IMR-90 (cell line): Measurements from ENCODE around the gene ZFAND5. TPM values are rescaled to one million over a fixed set of nuclear protein-coding genes. Genes with fewer than 3 reads are reported as not detected.

ENCODE experiments used
- ATAC-seq: fragments of 200-7000 bp; cut with Tn5 transposase; 2 replicates; pipeline ENCODE4 v1.9.1; 2020; ENCODE audit warnings: low read depth, mild to moderate bottlenecking, moderate library complexity
- BruUV-seq: library from RNA; stranded (reverse); fragments of 400-500 nt; replicated peaks from 2 replicates; lab custom pipeline; 2021; lab: Mats Ljungman, UMichigan
- CTCF ChIA-PET: fragments of 300-600 bp; formaldehyde crosslinking; extraction: SDS; loops from one replicate; lab custom pipeline; 2021; ENCODE audit warnings: antibody characterized with exemption; lab: Yijun Ruan, JAX
- POLR2A ChIA-PET: fragments of 300-600 bp; sonication (Branson Sonifier 250); formaldehyde crosslinking; loops from one replicate; lab custom pipeline; 2022; ENCODE audit warnings: antibody characterized with exemption; ENCODE audit not compliant: unreplicated experiment; lab: Charles Lee
- DNase-seq: peaks from one replicate; pipeline ENCODE4 v3.0.0; 2013
- H2AFZ ChIP-seq: replicated peaks from 2 replicates; pipeline ENCODE3; 2013; ENCODE audit warnings: low read length, mild to moderate bottlenecking; ENCODE audit not compliant: poor library complexity
- H2AK5ac ChIP-seq: 2 replicates; pipeline ENCODE4 v1.6.1; 2013; ENCODE audit warnings: low read depth, low read length, inconsistent platforms
- H2AK9ac ChIP-seq: replicated peaks from 2 replicates; pipeline ENCODE3; 2013; ENCODE audit warnings: mild to moderate bottlenecking, low read depth, low read length, moderate library complexity; ENCODE audit not compliant: poor library complexity
- H2BK120ac ChIP-seq: 2 replicates; pipeline ENCODE4 v1.6.1; 2013; ENCODE audit warnings: low read depth, low read length, inconsistent platforms
- H2BK15ac ChIP-seq: 3 replicates; pipeline ENCODE4 v1.6.1; 2013; ENCODE audit warnings: low read depth, low read length, inconsistent platforms
- H2BK20ac ChIP-seq: 2 replicates; pipeline ENCODE4 v1.6.1; 2013; ENCODE audit warnings: low read depth, mild to moderate bottlenecking, inconsistent platforms, low read length, moderate library complexity
- H2BK5ac ChIP-seq: 2 replicates; pipeline ENCODE4 v1.6.1; 2013; ENCODE audit warnings: mild to moderate bottlenecking, low read depth, low read length, inconsistent platforms; ENCODE audit not compliant: poor library complexity, severe bottlenecking
- H3K14ac ChIP-seq: replicated peaks from 2 replicates; pipeline ENCODE4 v1.6.1; 2013; ENCODE audit warnings: low read depth, low read length, inconsistent platforms
- H3K18ac ChIP-seq: 2 replicates; pipeline ENCODE4 v1.6.1; 2013; ENCODE audit warnings: low read depth, low read length, control low read depth
- H3K23ac ChIP-seq: 2 replicates; pipeline ENCODE4 v1.6.1; 2013; ENCODE audit warnings: low read depth, low read length, inconsistent platforms
- H3K27ac ChIP-seq: 2 replicates; pipeline ENCODE4 v1.5.1; 2013; ENCODE audit warnings: mild to moderate bottlenecking, control low read depth, low read length; ENCODE audit not compliant: insufficient read depth
- H3K27me3 ChIP-seq: 2 replicates; pipeline ENCODE4 v1.6.1; 2013; ENCODE audit warnings: low read length; ENCODE audit not compliant: control insufficient read depth, insufficient read depth
- H3K36me3 ChIP-seq: 2 replicates; pipeline ENCODE4 v1.6.1; 2013; ENCODE audit warnings: low read length, mixed read lengths; ENCODE audit not compliant: control insufficient read depth, insufficient read depth
- H3K4ac ChIP-seq: 2 replicates; pipeline ENCODE4 v1.6.1; 2013; ENCODE audit warnings: low read depth, low read length, inconsistent platforms
- H3K4me1 ChIP-seq: 2 replicates; pipeline ENCODE4 v1.6.1; 2013; ENCODE audit warnings: low read length, mixed read lengths; ENCODE audit not compliant: control insufficient read depth, insufficient read depth
- H3K4me2 ChIP-seq: 2 replicates; pipeline ENCODE4 v1.6.1; 2013; ENCODE audit warnings: low read depth, mild to moderate bottlenecking, control low read depth, low read length, moderate library complexity
- H3K4me3 ChIP-seq: 2 replicates; pipeline ENCODE4 v1.5.1; 2013; ENCODE audit warnings: low read depth, mild to moderate bottlenecking, control low read depth, low read length, moderate library complexity; ENCODE audit not compliant: insufficient read depth
- H3K56ac ChIP-seq: 2 replicates; pipeline ENCODE4 v1.6.1; 2013; ENCODE audit warnings: low read length, inconsistent platforms; ENCODE audit not compliant: insufficient read depth; ENCODE audit errors: extremely low read depth
- H3K79me1 ChIP-seq, 2 experiments: 2 replicates each; pipeline ENCODE4 v1.6.1; 2013; ENCODE audit warnings: low read length in 2 of 2, inconsistent platforms in 1 of 2, low read depth in 1 of 2
- H3K9ac ChIP-seq: 2 replicates; pipeline ENCODE4 v1.6.1; 2013; ENCODE audit warnings: low read depth, low read length, control low read depth
- H3K9me1 ChIP-seq: 2 replicates; pipeline ENCODE4 v1.6.1; 2013; ENCODE audit warnings: low read length, inconsistent platforms; ENCODE audit not compliant: insufficient read depth
- H3K9me3 ChIP-seq: 2 replicates; pipeline ENCODE4 v1.6.1; 2013; ENCODE audit warnings: low read length; ENCODE audit not compliant: control insufficient read depth, insufficient read depth
- H4K20me1 ChIP-seq: 2 replicates; pipeline ENCODE4 v1.6.1; 2013; ENCODE audit warnings: low read length, inconsistent platforms; ENCODE audit not compliant: insufficient read depth
- H4K5ac ChIP-seq: 2 replicates; pipeline ENCODE4 v1.6.1; 2013; ENCODE audit warnings: mild to moderate bottlenecking, low read depth, low read length, control low read depth
- H4K8ac ChIP-seq, 2 experiments: 2 replicates each; pipeline ENCODE4 v1.6.1; 2013; ENCODE audit warnings: low read depth in 2 of 2, low read length in 2 of 2, control low read depth in 1 of 2, inconsistent platforms in 1 of 2
- H4K91ac ChIP-seq: 2 replicates; pipeline ENCODE4 v1.6.1; 2013; ENCODE audit warnings: low read depth, low read length, inconsistent platforms; ENCODE audit not compliant: insufficient read depth
- MAFK ChIP-seq: IDR thresholded peaks from 2 replicates; pipeline ENCODE4 v1.6.1; 2012; ENCODE audit warnings: low read depth, low read length, improper control_type of control experiment
- MAZ ChIP-seq: IDR thresholded peaks from 2 replicates; pipeline ENCODE4 v1.6.1; 2012; ENCODE audit warnings: low read depth, mild to moderate bottlenecking, low read length, improper control_type of control experiment, moderate library complexity, borderline replicate concordance
- WGBS, 2 experiments: methylation state at CpG; one replicate each; pipeline versions ENCODE4 v1.1.5 to v1.1.7; 2013; ENCODE audit warnings: missing lambda C conversion rate in 2 of 2; ENCODE audit not compliant: insufficient read length in 1 of 2; ENCODE audit errors: extremely low coverage in 2 of 2; 5-methylcytosine and 5-hydroxymethylcytosine counted together
- dilution Hi-C: fragments of 300-500 bp; cut with HindIII; formaldehyde crosslinking; loops from one replicate; pipeline ENCODE4 v1.14.3; 2018; ENCODE audit warnings: low sequenced_read_pairs; ENCODE audit not compliant: unreplicated experiment
- in situ Hi-C: fragments of 300-500 bp; cut with MboI; formaldehyde crosslinking; loops from 3 replicates; pipeline ENCODE4 v1.14.3; 2019; ENCODE audit warnings: low sequenced_read_pairs, inconsistent platforms, mixed read lengths
- intact Hi-C: fragments of 100-400 bp; cut with micrococcal nuclease; formaldehyde crosslinking; loops from 2 replicates; pipeline ENCODE4 v1.10.0; 2022
- polyA plus RNA-seq, 3 experiments: library from polyadenylated mRNA; depleted of rRNA; stranded (reverse); fragments of >200 nt; gene quantifications; 2 replicates each; pipeline ENCODE4 v1.2.3, GENCODE V29; 2012; ENCODE audit warnings: low replicate concordance in 1 of 3
- total RNA-seq: library from RNA; depleted of rRNA; stranded (reverse); fragments of >200 nt; gene quantifications from 2 replicates; pipeline ENCODE4 v1.2.3, GENCODE V29; 2012

The ZFAND5 gene
- total and polyA plus RNA-seq, 2 of the 4 experiments (the other 2 are of a cell fraction), result 35.8 to 85.2 TPM

DNA sequence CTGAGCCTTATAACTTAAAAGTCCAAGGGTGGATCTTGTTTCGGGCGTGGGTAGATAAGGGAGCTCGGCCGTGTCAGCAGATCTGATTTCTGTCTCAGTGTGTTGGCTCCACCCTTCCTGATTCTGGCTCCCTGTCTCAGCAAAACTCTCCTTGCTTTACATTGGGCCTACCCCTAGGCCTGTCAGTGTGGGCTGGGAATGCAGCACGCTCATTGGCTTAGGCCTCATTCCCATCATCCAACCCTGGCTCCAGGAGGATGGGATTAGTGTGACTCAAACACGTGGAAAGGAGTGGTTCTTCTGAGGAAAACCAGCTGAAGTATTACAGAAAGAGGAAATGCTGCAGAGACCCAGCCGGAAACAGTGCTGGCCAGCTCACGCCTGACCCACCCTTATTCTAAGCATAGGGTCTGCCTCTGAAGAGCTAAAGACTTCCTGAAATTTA is 59.9 kb downstream of the ZFAND5 start:
- H3K9me3 ChIP-seq, result no peaks in the 10 kb centered on the region
- H3K27ac ChIP-seq, result peak overlapping the region; percentile 41; the same call in 1 of the 2 replicates
- dilution Hi-C loops (no loop called here), intact Hi-C loops (loop anchor here (10.0 kb wide), 1 partner anchor 180 kb away; no protein-coding TSS in a partner anchor), in situ Hi-C loops (no loop called here)
- no peak overlapping the region for H2AK5ac ChIP-seq
- H3K27me3 ChIP-seq, result no peaks in the 10 kb centered on the region
- peak overlapping the region; percentile 15 to 83; a peak in 3 of 4 replicates for H4K8ac ChIP-seq
- H3K23ac ChIP-seq, result peak overlapping the region; percentile 55; the same call in 1 of the 2 replicates
- WGBS, 2 experiments, result no CpG with 5 or more reads among the region's 8 CpGs
- peak overlapping the region; percentile 65; the same call in 1 of the 2 replicates for H3K9ac ChIP-seq
- no peaks in the 10 kb centered on the region for H3K9me1 ChIP-seq
- BruUV-seq, result no TSS peak
- H4K20me1 ChIP-seq, result no peaks in the 10 kb centered on the region
- DNase-seq (peak; percentile 92), ATAC-seq (peak; percentile 99)
- H3K18ac ChIP-seq, result peak overlapping the region; percentile 44; the same call in 1 of the 2 replicates
- peak overlapping the region; percentile 64; the same call in 1 of the 2 replicates for H3K4ac ChIP-seq
- H2BK15ac ChIP-seq, result no peak overlapping the region
- H3K79me1 ChIP-seq, result no peaks in the 10 kb centered on the region; a peak in 1 of 4 replicates
- TF ChIP-seq MAFK, result peak; percentile 51; the same call in 1 of the 2 replicates
- no peak for TF ChIP-seq MAZ
- CTCF ChIA-PET, result interaction anchor here (1.0 kb wide), 1 partner anchor 517 kb away, joined by 3 read pairs; no protein-coding TSS in a partner anchor
- peak overlapping the region; percentile 52 for H4K91ac ChIP-seq
- peak overlapping the region; percentile 35; the same call in 1 of the 2 replicates for H3K4me3 ChIP-seq
- peak overlapping the region; percentile 62; the same call in 1 of the 2 replicates for H3K4me2 ChIP-seq
- H3K4me1 ChIP-seq, result no peaks in the 10 kb centered on the region
- peak overlapping the region; percentile 83 for H3K56ac ChIP-seq
- peak overlapping the region; percentile 23; the same call in 1 of the 2 replicates for H4K5ac ChIP-seq
- no peak overlapping the region; the same call in 1 of the 2 replicates for H3K14ac ChIP-seq
- no peak overlapping the region for H2AK9ac ChIP-seq
- POLR2A ChIA-PET, result interaction anchor here (0.9 kb wide), 1 partner anchor 11 kb away, joined by 3 read pairs; no protein-coding TSS in a partner anchor
- peak overlapping the region; percentile 75 for H2BK5ac ChIP-seq
- H3K36me3 ChIP-seq, result no peaks in the 10 kb centered on the region
- H2BK120ac ChIP-seq, result peak overlapping the region; percentile 73; the same call in 1 of the 2 replicates
- no peak overlapping the region for H2BK20ac ChIP-seq
- peak overlapping the region; percentile 33 for H2AFZ ChIP-seq
